Activated T-helper 9 cell treated with anti-CD3 and anti-CD28 coated beads, Interleukin-2, amount 50 U/mL, for 16 hours (primary cell): ENCODE data around the gene PNCK.
"Not testable (repeated sequence)": the region's sequence is repeated elsewhere in the genome, so short reads cannot be mapped to it uniquely, and the experiment has no call there.

Source experiments
- DNase-seq: peaks from one replicate; pipeline ENCODE4 v3.0.0-alpha.2; 2020; ENCODE audit warnings: low read depth

Gene PNCK

GRCh38 chrX:153685751-153686696, 12.4 kb upstream of the PNCK start:
- no peak for DNase-seq

- no peak for DNase-seq
Observed at GRCh38 chrX:153685156-153685536, 11.5 kb upstream of the PNCK start.

DNA sequence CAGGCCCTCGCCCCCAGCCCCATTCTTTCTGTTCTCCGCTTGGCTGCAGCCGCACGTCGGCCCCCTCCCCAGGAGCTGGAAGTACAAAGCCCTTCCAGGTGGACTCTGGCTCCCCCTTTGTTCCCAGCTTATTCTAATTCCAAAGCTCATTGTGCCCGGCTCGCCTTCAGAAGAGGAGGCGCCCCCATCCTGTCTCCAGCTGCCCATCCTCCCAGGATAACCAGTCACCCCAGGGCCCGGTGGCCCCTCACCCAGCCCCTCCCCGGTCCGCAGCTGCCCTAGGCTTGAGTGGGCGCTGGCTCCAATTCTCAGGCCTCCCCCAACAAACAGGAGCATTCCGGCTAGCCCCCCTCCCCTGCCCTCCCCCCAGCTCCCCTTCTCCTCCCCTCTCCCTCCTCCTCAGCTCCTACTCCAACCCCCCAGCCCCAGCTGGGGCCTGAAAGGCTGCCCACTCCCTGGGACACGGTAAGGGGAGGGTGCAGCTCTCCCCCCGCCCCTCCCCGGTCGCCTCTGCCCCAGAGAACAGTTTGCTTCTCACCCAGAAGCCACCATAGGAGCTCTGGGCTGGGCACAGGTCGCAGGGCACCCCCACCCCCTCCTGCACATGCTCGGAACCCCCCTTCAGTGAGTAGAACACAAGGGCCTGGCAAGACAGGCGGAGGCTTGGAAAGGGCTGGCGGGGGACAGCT, 11.0 kb upstream of the PNCK start:
- no peak for DNase-seq

DNA sequence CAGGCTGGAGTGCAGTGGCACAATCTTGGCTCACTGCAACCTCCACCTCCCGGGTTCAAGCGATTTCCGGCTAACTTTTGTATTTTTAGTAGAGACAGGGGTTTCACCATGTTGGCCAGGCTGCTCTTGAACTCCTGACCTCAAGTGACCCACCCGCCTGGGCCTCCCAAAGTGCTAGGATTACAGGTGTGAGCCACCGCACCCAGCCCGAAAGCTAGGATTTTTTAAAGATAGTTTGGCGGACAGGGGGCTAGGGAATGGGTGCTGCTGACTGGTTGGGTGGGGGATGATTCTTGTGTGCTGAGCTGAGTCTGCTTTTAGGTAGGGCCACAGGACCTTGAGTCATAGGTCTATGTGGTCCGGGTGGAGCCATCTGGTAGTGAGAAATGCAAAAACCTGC, 9.9 kb upstream of the PNCK start:
- DNase-seq = not testable (repeated sequence)

DNA sequence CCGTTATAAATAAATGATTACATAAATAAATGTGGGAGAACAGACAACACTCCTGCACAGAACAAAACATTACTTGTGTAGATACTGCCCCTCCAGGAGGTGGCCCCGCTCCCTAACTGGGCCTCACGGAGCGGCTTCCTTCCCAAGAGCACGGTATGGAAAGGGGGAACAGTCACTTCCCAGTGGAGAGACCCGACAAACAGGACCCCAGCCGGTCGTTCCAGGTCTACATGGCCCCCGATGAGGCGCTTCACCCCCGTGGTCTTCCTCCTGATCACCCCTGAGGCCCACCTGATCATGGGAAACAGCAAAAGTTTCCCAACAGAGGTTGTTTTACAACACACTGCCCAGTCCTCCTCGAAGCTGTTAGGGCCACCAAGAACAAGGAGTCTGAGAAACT, 7.6 kb upstream of the PNCK start:
- no peak for DNase-seq

DNA sequence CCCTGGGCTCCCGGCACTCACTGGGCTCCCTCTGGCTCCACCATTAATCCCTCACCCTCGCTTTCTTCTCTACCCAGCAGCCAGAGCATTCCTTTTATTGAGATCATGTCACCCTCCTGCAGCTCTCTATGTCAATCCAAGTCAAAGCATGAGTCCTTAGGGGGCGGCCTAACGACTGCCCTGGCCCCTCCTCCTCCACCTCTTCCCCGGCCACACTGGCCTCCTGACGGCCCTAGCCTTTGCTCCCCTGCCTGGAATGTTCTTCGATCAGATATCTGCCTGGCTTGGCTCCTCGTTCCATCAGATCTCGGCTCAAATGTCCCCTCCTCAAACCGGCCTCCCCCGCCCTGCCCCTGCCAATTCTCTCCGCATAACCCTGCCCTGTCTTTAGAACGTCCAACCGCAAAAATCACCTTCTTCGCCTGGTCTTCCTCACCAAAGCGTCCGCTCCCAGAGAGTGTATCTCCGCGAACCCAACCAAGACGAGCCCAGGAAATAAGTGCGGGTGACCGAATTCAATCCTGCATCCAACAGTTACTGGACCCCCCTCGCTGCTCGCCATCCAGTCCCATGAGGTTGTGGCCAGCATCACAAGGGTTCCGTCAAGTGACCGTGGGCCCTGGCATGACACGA, 722 bp upstream of the PNCK start:
- DNase-seq = no peak

DNA sequence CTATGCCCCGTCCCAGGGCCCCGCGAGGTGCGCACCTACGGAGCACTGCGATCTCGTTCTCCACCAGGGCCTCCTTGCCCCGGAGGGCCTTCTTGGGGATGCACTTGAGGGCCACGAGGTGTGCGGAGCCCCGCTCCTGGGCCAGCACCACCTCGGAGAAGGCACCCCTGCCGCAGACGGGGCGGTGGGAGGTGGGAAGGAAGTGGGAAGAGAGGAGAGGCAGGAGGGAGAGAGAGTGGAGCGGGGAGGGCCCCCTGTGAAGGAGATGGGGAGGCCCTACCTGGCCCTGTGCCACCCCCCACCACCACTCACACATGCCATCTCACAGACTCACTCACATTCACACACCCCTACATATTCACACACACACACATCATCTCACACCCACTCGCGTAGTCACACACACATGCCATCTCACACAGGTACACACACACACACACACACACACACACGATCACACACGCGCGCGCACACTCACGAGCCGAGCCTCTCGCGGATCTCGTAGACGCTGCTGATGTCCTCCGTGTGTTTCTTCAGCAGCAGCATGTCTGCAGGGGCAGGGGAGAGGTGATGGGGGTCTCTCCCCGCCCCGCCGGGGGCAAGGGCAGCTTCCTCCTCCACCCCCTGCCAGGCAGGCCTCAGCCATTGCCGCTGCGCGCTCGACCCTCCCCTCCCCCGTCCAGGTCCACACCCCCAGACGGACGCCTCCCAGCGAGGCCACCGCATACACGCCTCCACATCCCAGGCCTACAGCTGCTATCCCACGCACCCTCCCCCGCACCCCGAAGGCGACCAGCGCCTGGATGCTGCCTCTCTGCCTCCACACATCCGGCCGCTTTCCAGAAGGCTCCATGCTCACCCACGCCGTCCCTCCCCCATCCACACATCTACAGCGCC, 834 bp downstream of the PNCK start:
- no peak for DNase-seq

GRCh38 chrX:153671589-153672530, 1.8 kb downstream of the PNCK start:
- DNase-seq = no peak

- no peak for DNase-seq
Observed at GRCh38 chrX:153670748-153671588, 2.6 kb downstream of the PNCK start.

GRCh38 chrX:153669901-153670731, 3.5 kb downstream of the PNCK start:
- DNase-seq = no peak

GRCh38 chrX:153669174-153669890, 4.3 kb downstream of the PNCK start:
- peak; percentile 32 for DNase-seq

DNA sequence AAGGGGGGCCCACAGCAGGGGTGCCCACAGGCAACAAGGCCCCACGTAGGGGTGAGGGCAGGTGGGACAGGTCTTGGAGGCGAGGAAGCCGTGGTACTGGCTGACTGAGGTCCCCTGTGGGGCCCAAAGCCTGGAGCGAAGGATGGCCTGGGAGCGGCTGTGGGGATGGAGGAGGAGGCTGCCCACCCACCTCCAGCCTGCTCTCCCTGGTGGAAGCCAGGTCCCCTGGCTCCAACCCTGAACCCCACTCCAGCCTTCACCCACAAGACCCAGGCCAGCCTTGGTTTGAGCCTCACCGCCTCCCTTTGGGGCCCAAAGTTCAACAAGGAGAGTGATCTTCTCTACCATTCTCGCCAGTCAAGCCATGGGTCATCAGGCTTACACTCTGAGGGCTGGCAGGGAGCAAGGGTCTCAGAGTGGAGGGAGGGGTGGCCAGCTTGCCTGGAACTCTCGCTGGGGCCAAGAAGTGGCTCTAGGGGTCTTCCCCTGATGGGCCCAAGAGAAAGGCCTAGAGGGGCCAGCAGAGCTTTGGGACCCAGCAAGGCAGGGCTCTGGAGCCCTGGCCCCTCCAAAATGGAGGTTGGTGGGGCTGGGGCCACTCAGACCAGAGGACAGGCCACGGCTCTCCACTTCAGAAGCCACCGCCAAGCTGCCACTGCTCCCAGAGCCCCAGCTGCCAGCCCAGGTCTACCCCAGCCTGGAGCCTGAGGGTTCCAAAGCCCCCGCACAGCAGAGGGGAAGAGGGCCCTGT, 5.0 kb downstream of the PNCK start:
- DNase-seq = no peak

GRCh38 chrX:153667956-153668396, 5.6 kb downstream of the PNCK start:
- DNase-seq = peak; percentile 65

GRCh38 chrX:153667281-153667955, 6.2 kb downstream of the PNCK start:
- DNase-seq = no peak

DNA sequence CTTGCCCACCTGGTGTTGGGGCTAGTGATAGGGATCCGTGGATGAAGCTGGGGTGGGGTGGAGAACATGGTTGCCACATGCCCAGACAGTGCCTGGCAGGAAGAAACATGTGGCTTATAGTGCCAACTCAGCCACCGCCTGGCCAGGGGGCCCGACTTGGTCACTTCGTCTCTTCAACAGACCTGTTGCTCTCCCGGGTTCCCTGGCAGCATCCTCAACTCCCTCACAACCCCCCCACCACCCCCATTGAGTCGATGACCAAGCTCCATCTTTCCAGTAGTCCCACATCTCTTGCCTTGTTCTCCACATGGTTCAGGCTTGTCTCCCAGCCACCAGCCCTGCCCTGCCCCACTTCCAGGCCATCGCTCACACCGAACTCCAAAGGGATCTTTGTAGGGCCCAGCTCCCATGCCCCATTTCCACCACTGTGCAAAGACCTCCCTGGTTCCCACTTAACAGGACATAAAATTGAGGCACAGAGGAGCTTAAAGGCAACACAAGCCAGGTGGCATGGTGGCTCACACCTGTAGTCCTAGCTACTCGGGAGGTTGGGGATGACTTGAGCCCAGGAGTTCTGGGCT, 7.8 kb downstream of the PNCK start:
- DNase-seq = no peak

DNA sequence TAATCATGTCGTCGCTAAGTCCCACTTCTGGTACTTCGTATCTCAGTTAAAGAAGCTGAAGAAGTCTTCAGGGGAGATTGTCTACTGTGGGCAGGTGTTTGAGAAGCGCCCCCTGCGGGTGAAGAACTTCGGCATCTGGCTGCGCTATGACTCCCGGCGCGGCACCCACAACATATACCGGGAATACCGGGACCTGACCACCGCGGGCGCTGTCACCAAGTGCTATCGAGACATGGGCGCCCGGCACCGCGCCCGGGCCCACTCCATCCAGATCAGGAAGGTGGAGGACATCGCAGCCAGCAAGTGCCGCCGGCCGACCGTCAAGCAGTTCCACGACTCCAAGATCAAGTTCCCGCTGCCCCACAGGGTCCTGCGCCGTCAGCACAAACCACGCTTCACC, 11.3 kb downstream of the PNCK start:
- peak; percentile 44 for DNase-seq
